ENCODE results near the gene SNHG17.
"Not testable (repeated sequence)": the region's sequence is repeated elsewhere in the genome, so short reads cannot be mapped to it uniquely, and the experiment has no call there.

The SNHG17 gene
- total RNA-seq, result 28.3 to 99.4 (median 79.1) reads per million in 3 experiments

GRCh38 chr20:38434770-38435554 lies at the start of gene SNHG17:
TSS of gene SNHG17 (minus strand) at chr20:38435328.
- DNase-seq, result peak; percentile 84

DNA sequence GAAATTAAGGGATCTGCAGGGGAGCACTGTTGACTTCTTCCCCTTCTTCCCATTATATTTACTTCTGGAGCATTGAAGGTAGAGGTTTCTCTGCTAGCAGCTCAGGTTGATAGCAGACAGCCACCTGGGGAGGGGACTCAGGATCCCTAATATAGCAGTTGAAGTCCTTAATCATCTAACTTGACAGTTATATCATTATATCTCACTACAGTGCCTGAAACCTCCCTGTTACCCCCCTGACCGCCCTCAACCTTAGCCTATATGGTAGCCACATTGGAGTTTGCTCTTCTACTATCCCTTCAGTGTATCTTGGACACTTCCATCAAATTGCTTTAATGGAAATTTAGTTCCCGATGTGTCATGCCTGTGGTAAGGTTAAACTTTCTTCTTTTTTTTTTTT lies 44.5 kb upstream of the SNHG17 start:
- DNase-seq, result no peak

GRCh38 chr20:38477747-38478146 lies 42.6 kb upstream of the SNHG17 start:
- no peak for DNase-seq

- no peak for DNase-seq
These were observed 38.3 kb upstream of the SNHG17 start for GRCh38 chr20:38473367-38473795.

- peak; percentile 99 for DNase-seq
These were observed 37.6 kb upstream of the SNHG17 start, which contains the start of gene RALGAPB for GRCh38 chr20:38472513-38473366. TSS of gene RALGAPB (plus strand) at chr20:38472843. CDS start at chr20:38488433, 15,590 bp downstream.

- no peak for DNase-seq
These were observed 36.9 kb upstream of the SNHG17 start for GRCh38 chr20:38471987-38472512.

DNA sequence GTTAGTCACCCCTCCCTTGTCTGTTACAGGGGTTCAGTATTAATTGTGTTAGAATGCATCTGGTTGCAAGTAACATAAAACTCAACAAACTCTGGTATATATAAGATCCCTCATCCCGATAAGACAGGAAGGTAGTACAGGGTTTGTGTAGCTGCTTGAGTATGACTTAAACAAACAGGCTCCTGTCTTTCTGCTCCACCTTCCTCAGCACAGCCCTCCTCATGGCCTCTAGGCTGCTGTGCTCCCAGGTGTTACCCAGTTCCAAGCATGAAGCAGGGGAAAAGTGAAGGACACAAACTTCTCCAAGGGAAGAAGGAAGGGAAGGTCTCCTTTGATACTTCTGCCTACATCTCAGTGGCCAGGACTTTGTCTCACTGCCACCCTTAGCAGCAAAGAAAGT lies 36.1 kb upstream of the SNHG17 start:
- DNase-seq, result no peak

DNA sequence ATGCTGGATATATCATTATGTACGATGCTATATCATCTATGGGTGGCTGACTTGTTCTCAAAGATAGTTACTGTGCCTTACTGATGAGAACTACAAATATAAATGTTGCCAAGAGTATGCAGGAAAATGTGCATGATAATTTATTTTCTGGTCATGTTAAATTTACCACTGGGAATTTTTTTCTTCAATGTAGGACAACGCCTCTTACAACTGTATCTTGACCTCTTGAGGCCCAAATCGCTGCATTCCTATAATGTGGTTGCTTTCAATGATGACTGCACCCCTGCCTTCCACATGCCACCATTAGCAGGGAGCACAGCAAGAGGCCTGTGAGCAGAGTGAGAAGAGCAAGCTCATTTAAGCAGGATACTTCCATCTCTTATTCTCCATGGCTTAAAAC lies 31.9 kb upstream of the SNHG17 start:
- no peak for DNase-seq

DNA sequence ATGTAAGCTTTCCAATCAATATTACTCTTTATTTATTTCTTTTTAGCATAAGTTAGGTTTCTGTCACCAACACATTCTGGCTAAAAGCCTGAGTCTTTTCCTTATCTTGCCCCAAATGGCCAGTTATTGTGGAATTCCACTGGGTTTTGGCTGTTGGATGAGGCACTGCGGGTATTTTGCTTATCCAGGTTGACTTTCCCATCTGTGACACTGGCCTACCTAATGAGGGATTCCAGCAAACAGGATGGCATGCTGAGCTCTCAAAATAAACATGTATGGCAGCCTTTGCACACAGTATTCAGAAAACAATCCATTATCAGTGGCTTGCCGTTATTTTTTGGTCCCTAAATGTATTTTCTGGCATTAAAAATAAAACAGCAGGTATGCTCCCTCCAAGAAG lies 31.0 kb upstream of the SNHG17 start:
- no peak for DNase-seq

DNA sequence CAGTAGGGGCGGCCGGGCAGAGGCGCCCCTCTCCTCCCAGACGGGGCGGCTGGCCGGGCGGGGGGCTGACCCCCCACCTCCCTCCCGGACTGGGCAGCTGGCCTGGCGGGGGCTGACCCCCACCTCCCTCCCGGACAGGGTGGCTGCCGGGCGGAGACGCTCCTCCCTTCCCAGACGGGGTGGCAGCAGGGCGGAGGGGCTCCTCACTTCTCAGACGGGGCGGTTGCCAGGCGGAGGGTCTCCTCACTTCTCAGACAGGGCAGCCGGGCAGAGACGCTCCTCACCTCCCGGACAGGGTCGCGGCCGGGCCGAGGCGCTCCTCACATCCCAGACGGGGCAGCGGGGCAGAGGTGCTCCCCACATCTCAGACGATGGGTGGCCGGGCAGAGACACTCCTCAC lies 26.4 kb upstream of the SNHG17 start:
- DNase-seq, result not testable (repeated sequence)

GRCh38 chr20:38461167-38461566 lies 26.0 kb upstream of the SNHG17 start:
- DNase-seq, result not testable (repeated sequence)

- not testable (repeated sequence) for DNase-seq
These were observed 25.5 kb upstream of the SNHG17 start for GRCh38 chr20:38460631-38461030.

DNA sequence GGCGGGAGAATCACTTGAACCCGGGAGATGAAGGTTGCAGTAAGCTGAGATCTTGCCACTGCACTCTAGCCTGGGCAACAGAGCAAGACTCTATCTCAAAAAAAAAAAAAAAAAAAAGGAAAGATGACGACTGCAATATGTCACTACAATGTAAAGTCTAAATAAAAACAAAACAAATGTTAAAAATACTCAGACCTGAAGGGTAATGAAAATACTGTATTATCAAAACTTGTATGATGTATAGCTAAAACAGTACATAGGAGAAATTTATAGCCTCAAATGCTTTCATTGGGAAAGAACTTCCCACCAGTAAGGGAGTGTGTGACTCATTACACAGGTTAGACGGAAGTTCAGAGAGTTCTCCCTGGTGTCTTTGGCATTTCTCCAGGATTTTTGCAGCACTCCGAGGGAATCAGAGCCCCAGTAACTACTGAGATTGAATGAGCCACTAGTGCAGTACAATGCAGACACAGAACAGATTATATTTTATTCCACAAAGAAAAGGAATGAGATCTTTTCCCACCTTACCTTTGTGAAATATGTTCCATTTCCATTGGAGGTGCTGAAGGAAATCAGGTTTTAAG lies 25.0 kb upstream of the SNHG17 start:
- no peak for DNase-seq

GRCh38 chr20:38458314-38458713 lies 23.2 kb upstream of the SNHG17 start:
- DNase-seq, result no peak

DNA sequence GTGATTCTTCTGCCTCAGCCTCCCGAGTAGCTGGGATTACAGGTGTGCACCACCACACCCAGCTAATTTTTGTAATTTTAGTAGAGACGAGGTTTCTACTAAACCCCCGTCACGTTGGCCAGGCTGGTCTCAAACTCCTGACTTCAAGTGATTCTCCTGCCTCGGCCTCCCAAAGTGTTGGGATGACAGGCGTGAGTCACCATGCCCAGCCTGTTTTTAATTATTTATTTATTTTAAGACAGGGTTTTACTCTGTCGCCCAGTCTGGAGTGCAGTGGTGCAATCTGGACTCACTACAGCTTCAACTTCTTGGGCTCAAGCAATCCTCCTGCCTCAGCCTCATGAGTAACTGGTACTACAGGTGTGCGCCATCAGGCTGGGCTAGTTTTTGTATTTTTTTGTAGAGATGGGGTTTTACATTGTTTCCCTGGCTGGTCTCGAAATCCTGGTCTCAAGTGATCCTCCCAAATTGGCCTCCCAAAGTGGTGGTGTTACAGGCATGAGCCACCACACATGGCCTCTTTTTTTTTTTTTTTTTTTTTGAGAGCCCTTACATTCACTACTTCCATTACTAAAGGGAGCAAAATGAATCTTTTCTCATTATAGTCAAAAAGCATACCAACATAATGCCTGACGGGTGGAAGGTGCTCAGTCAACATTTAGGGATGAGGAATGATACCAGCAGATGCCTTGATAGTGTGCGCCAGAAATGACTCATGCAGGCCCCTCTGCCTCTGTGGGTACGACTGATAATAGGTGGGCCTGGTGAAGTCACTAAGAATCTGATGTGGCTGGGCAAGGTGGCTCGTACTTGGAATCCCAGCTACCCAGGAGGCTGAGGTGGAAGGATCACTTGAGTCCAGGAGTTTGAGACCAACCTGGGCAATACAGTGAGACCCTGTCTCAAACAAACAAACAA lies 19.7 kb upstream of the SNHG17 start:
- DNase-seq, result no peak

GRCh38 chr20:38453941-38454340 lies 18.8 kb upstream of the SNHG17 start:
- DNase-seq, result no peak

DNA sequence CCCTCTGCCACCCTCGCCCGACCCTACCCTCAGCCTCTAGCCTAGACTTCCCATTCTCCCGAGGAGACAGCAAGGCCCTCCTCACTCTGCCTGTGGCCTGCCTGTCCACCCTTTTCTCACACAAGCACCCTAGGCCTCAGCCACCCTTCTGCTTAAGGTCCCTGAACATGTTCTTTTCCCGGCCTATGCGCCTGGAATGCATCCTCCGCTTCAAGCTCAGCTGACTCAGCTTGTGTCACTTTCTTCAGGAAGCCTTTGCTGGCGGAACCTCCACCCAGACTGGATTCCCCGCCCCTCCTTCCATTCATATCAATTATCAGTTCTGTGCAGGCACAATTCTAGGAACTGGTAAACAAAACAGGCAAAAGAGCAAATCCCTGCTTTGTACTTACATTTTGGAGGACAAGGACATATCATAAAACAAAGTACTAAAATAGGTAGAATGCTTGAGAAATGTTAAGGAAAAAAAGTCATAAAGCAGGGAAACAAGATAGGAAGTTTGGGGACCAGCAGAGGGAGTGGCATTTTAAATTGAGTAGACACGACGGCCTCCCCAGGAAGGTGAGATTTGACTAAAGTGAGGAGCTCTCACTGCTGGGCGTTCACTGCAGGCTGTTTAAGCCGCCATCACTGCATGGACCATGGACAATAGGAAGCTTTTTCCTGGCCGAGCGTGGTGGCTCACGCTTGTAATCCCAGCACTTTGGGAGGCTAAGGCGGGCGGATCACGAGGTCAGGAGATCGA lies 17.9 kb upstream of the SNHG17 start:
- no peak for DNase-seq

GRCh38 chr20:38450412-38450975 lies 15.4 kb upstream of the SNHG17 start:
- DNase-seq, result no peak

- no peak for DNase-seq
These were observed 13.9 kb upstream of the SNHG17 start for GRCh38 chr20:38449046-38449445.

DNA sequence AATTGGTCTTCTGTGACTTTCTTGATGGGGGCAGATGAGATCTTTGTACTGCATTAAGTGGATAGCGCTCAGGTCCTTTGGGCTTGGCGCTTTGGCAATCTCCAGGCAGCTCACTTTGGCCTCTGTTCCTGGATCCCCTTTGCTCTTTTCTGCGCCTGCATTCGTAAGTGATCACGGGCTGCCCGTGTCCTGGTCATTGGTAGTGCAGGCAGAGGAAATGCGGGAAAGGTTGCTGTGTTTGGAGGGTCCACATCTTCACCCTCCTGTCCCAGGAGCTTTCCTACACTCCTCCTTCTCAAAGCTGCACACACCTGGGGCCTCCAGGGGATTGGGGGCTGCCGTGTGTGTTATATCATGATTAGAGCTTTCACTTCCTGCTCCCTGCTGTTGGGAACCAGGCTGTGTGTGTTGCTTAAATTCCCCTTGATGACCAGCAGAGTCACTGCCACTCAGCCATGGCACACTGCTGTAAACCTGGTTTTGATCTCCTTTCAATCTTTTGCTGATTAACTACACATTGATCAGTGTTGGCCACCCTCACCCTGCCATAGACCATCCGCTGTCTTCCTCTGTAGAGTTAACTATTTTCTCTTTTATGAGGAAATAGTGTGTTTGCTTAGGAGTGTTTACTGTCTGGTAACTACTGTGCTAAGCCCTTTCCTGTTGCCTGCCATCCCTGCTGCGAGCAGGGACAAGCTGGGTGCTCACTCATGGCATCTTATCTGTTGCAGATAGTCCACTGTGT lies 13.0 kb upstream of the SNHG17 start:
- DNase-seq, result no peak

Measured in central memory CD4-positive, alpha-beta T cell (primary cell).